ENCODE results near the gene VEPH1.

VEPH1 gene

DNA sequence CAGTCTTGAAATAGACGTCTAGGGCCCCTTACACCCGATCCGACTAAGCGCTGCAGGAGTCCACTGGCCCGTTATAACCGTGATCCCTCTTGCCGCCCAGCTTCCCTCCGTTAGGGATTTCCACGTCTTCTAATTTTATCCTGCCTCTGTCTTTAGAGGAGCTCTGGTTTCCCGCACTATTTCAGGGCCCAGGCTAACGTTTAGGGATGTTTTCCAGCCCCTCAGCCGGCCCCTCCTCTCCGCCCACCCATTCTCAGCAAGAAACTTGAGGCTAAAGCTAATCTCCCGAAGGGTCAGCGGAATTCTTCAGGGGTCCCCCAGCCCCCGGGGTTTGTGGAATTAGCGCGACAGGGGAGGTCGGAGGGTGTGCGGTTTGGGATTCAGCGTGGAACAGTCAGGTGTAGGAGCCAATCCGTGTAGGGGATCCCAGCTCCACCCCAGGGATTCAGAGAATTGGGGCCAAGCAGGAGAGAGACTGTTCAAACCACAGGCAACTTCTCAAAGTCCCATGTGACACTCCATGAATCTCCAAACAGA is 65.0 kb downstream of the VEPH1 start:
- no peak overlapping the region for H3K9ac ChIP-seq (ENCODE audit: low read depth, low read length)
- H3K27me3 ChIP-seq (ENCODE audit: insufficient read depth, low read length, poor library complexity), result no peaks in the 10 kb centered on the region
- no peaks in the 10 kb centered on the region for H3K9me3 ChIP-seq (ENCODE audit: insufficient read depth, low read length, severe bottlenecking)
- no peak overlapping the region for H3K4me2 ChIP-seq (ENCODE audit: insufficient read depth, low read length)
- H2AFZ ChIP-seq (ENCODE audit: low read depth, low read length), result no peak overlapping the region
- no peaks in the 10 kb centered on the region for H3K36me3 ChIP-seq (ENCODE audit: insufficient read depth, low read length)
- H3K79me2 ChIP-seq (ENCODE audit: insufficient read depth, low read length), result no peaks in the 10 kb centered on the region
- DNase-seq (no peak), ATAC-seq (ENCODE audit: insufficient read depth, low read depth) (no peak)
- H3K4me3 ChIP-seq (ENCODE audit: low read depth in 1 of 2, low read length in 2 of 2), result no peak overlapping the region
- no peak overlapping the region for H3K27ac ChIP-seq (ENCODE audit: low read length)
- H3K4me1 ChIP-seq (ENCODE audit: insufficient read depth, low read length), result no peaks in the 10 kb centered on the region
- no peak for TF ChIP-seq EZH2 (IDR thresholded peaks at IDR 0.05; ENCODE audit: borderline replicate concordance, low read depth, low read length, severe bottlenecking)
- TF ChIP-seq, protein P1, sequence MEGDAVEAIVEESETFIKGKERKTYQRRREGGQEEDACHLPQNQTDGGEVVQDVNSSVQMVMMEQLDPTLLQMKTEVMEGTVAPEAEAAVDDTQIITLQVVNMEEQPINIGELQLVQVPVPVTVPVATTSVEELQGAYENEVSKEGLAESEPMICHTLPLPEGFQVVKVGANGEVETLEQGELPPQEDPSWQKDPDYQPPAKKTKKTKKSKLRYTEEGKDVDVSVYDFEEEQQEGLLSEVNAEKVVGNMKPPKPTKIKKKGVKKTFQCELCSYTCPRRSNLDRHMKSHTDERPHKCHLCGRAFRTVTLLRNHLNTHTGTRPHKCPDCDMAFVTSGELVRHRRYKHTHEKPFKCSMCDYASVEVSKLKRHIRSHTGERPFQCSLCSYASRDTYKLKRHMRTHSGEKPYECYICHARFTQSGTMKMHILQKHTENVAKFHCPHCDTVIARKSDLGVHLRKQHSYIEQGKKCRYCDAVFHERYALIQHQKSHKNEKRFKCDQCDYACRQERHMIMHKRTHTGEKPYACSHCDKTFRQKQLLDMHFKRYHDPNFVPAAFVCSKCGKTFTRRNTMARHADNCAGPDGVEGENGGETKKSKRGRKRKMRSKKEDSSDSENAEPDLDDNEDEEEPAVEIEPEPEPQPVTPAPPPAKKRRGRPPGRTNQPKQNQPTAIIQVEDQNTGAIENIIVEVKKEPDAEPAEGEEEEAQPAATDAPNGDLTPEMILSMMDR (IDR thresholded peaks at IDR 0.05; ENCODE audit: borderline replicate concordance, extremely low read depth, low read length, poor library complexity, severe bottlenecking), result no peak
- no peaks in the 10 kb centered on the region for H4K20me1 ChIP-seq (ENCODE audit: insufficient read depth, low read length)

DNA sequence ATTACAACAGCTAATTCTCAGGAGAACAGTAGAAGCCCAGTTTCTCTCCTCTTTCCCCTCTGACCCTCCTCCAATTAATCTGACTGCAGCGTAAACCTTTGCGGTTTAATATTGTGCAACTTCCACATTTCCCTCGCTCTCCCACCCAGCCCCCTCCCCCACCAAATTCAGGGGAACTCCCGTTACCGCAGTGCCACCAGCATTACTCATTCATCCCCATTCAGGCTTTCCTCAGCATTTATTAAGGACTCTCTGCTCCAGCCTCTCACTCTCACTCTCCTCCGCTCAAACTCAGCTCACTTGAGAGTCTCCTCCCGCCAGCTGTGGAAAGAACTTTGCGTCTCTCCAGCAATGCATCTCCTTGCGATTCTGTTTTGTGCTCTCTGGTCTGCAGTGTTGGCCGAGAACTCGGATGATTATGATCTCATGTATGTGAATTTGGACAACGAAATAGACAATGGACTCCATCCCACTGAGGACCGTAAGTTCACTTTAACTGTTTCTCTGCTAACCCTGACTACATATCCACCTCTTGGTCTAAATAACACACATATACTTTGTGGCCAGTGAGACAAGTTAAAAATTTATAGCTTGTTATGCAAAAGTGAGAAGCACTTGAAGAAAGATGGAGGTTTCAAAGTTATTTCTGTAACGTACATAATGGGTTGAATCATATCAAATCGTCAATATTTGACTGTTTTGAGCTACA is 66.5 kb downstream of the VEPH1 start, which contains the start of gene PTX3:
TSS of gene PTX3 (plus strand) at position 268 of the 709 bp plus-strand sequence. CDS start at position 352, 84 bp downstream.
- Histone ChIP-seq H3K27me3 (ENCODE audit: insufficient read depth, low read length, poor library complexity) (no peaks in the 10 kb centered on the region), H3K36me3 (ENCODE audit: insufficient read depth, low read length) (no peaks in the 10 kb centered on the region), H3K9ac (ENCODE audit: low read depth, low read length) (no peak within 1 kb of the TSS), H3K79me2 (ENCODE audit: insufficient read depth, low read length) (no peaks in the 10 kb centered on the region), H2AFZ (ENCODE audit: low read depth, low read length) (no peak within 1 kb of the TSS), H4K20me1 (ENCODE audit: insufficient read depth, low read length) (no peaks in the 10 kb centered on the region), H3K4me3 (ENCODE audit: low read depth in 1 of 2, low read length in 2 of 2) (no peak within 1 kb of the TSS), H3K4me2 (ENCODE audit: insufficient read depth, low read length) (no peak within 1 kb of the TSS), H3K4me1 (ENCODE audit: insufficient read depth, low read length) (no peaks in the 10 kb centered on the region), H3K27ac (ENCODE audit: low read length) (no peak within 1 kb of the TSS), H3K9me3 (ENCODE audit: insufficient read depth, low read length, severe bottlenecking) (no peaks in the 10 kb centered on the region)
- DNase-seq (no peak), ATAC-seq (ENCODE audit: insufficient read depth, low read depth) (no peak)
- no peak for TF ChIP-seq EZH2 (IDR thresholded peaks at IDR 0.05; ENCODE audit: borderline replicate concordance, low read depth, low read length, severe bottlenecking)
- TF ChIP-seq, protein P1 (IDR thresholded peaks at IDR 0.05; ENCODE audit: borderline replicate concordance, extremely low read depth, low read length, poor library complexity, severe bottlenecking), result no peak

- DNase-seq (no peak), ATAC-seq (ENCODE audit: insufficient read depth, low read depth) (no peak)
- TF ChIP-seq, protein P1 (IDR thresholded peaks at IDR 0.05; ENCODE audit: borderline replicate concordance, extremely low read depth, low read length, poor library complexity, severe bottlenecking), result no peak
- no peak for TF ChIP-seq EZH2 (IDR thresholded peaks at IDR 0.05; ENCODE audit: borderline replicate concordance, low read depth, low read length, severe bottlenecking)
- Histone ChIP-seq H3K4me3 (ENCODE audit: low read depth in 1 of 2, low read length in 2 of 2) (no peak overlapping the region), H3K27ac (ENCODE audit: low read length) (no peak overlapping the region), H3K36me3 (ENCODE audit: insufficient read depth, low read length) (no peaks in the 10 kb centered on the region), H3K4me1 (ENCODE audit: insufficient read depth, low read length) (no peaks in the 10 kb centered on the region), H3K9me3 (ENCODE audit: insufficient read depth, low read length, severe bottlenecking) (no peaks in the 10 kb centered on the region), H3K79me2 (ENCODE audit: insufficient read depth, low read length) (no peaks in the 10 kb centered on the region), H4K20me1 (ENCODE audit: insufficient read depth, low read length) (no peaks in the 10 kb centered on the region), H3K9ac (ENCODE audit: low read depth, low read length) (no peak overlapping the region), H3K4me2 (ENCODE audit: insufficient read depth, low read length) (no peak overlapping the region), H2AFZ (ENCODE audit: low read depth, low read length) (no peak overlapping the region), H3K27me3 (ENCODE audit: insufficient read depth, low read length, poor library complexity) (no peaks in the 10 kb centered on the region)
These were observed 73.5 kb downstream of the VEPH1 start for GRCh38 chr3:157429708-157430107.

Measured in DND-41 (cell line).